LNCaP clone FGC (cell line): ENCODE data around the gene CRYL1.

Experiments used
- DNase-seq: peaks from one replicate; pipeline ENCODE4 v3.0.0-alpha.2; 2011; ENCODE audit warnings: low read depth
- H3K4me3 ChIP-seq: 2 replicates; pipeline ENCODE4 v1.5.1; 2011; ENCODE audit warnings: mild to moderate bottlenecking, low read depth, low read length, control low read depth
- CTCF ChIP-seq: IDR thresholded peaks from 2 replicates; pipeline ENCODE4 v1.5.1; 2012; ENCODE audit warnings: mild to moderate bottlenecking; ENCODE audit not compliant: control insufficient read depth, insufficient read depth; ENCODE audit errors: extremely low read depth

CRYL1 gene

GRCh38 chr13:20353973-20354372 lies 171.7 kb downstream of the CRYL1 start:
- DNase-seq: no peak
- no peak for TF ChIP-seq CTCF
- no peak overlapping the region for H3K4me3 ChIP-seq
